HUES48 (cell line): ENCODE results near the gene SPNS1.
"Not testable (repeated sequence)": the region's sequence is repeated elsewhere in the genome, so short reads cannot be mapped to it uniquely, and the experiment has no call there.

Experiments used
- H3K27ac ChIP-seq: one replicate; pipeline ENCODE4 v1.7.0; 2013; ENCODE audit warnings: low read depth, low read length, inconsistent platforms
- H3K27me3 ChIP-seq: 2 replicates; pipeline ENCODE4 v1.6.1; 2013; ENCODE audit warnings: mild to moderate bottlenecking, low read length; ENCODE audit not compliant: control insufficient read depth, insufficient read depth
- H3K36me3 ChIP-seq: 2 replicates; pipeline ENCODE4 v1.6.1; 2013; ENCODE audit warnings: low read length; ENCODE audit not compliant: control insufficient read depth, insufficient read depth
- H3K4me1 ChIP-seq: 2 replicates; pipeline ENCODE4 v1.6.1; 2013; ENCODE audit warnings: mild to moderate bottlenecking, low read length; ENCODE audit not compliant: control insufficient read depth, insufficient read depth
- H3K4me3 ChIP-seq: 2 replicates; pipeline ENCODE4 v1.5.1; 2013; ENCODE audit warnings: mild to moderate bottlenecking, low read depth, low read length
- H3K9ac ChIP-seq: 2 replicates; pipeline ENCODE4 v1.6.1; 2013; ENCODE audit warnings: mild to moderate bottlenecking, low read depth, low read length, moderate library complexity
- H3K9me3 ChIP-seq: 2 replicates; pipeline ENCODE4 v1.6.1; 2013; ENCODE audit warnings: low read length; ENCODE audit not compliant: control insufficient read depth, insufficient read depth

Gene SPNS1

GRCh38 chr16:28974437-28975157 is at the start of gene SPNS1:
TSS of gene SPNS1 (plus strand) at chr16:28974778. CDS start at chr16:28975152, 374 bp downstream.
- Histone ChIP-seq H3K4me1 (peaks cover 4% of the 10 kb centered on the region; the same call in 1 of the 2 replicates), H3K36me3 (peaks cover 15% of the 10 kb centered on the region; the same call in 1 of the 2 replicates)

DNA sequence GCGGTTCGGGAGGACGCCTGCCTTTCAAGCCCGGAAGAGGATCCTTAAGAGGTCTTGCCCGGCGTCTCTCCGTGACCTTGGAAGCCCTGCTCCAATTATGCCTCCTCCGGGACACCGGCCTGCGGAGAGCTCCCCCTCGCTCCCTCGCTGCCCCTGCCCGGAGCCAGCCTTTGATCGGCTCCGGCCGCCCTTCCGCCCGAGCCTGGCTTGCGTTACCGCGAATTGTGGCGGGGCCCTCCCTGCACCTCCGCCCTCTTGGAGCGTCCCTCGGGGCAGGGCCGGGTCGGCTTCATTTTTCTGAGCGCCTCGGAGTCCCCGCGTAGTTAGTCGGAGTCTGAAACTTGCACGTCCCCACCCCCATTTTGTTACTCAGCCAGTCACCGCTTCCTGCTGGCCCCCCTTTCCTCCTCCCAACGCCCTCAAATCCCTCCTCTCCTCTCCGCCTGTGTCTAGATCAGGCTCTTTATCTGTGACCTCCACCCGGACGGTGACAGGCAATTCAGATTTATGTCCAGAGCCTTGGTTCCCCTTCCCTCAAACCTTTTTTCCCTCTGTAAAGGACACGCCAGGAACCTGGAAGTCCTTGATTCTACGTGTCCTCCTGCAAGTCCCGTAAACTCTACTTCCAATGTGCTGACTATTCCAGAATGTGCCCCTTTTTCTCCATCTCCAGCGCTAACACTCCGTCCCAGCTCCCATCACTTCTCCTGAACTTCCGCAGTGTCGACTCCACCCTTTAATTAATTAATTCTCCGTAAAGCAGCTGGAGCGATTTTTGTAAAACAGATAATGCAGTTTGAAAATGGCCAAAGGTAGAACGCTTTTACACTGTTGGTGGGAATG is 49.0 kb upstream of the SPNS1 start:
- Histone ChIP-seq H3K9ac (peak overlapping the region; percentile 97), H3K4me1 (peaks cover 3% of the 10 kb centered on the region; the same call in 1 of the 2 replicates), H3K4me3 (peak overlapping the region; percentile 88), H3K27me3 (no peaks in the 10 kb centered on the region), H3K9me3 (no peaks in the 10 kb centered on the region), H3K36me3 (no peaks in the 10 kb centered on the region; the same call in 1 of the 2 replicates), H3K27ac (peak overlapping the region; percentile 100)

More at GRCh38 chr16:28974437-28975157, at the start of gene SPNS1:
- Histone ChIP-seq H3K4me3 (peak within 1 kb of the TSS; percentile 100), H3K9ac (peak within 1 kb of the TSS; percentile 85), H3K27me3 (no peaks in the 10 kb centered on the region), H3K9me3 (no peaks in the 10 kb centered on the region), H3K27ac (peak within 1 kb of the TSS; percentile 89)

DNA sequence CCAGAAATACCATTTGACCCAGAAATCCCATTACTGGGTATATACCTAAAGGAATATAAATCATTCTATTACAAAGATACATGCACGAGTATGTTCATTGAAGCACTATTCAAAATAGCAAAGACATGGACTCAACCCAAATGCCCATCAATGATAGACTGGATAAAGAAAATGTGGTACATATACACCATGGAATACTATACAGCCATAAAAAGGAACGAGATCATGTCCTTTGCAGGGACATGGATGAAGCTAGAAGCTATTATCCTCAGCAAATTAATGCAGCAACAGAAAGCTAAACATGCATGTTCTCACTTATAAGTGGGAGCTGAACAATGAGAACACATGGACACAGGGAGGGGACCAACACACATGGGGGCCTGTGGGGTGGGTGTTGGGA is 48.3 kb upstream of the SPNS1 start:
- H3K9me3 ChIP-seq, H3K9ac ChIP-seq, H3K27me3 ChIP-seq, H3K27ac ChIP-seq, H3K4me1 ChIP-seq, H3K36me3 ChIP-seq: not testable (repeated sequence)
- H3K4me3 ChIP-seq = peak overlapping the region; percentile 88

DNA sequence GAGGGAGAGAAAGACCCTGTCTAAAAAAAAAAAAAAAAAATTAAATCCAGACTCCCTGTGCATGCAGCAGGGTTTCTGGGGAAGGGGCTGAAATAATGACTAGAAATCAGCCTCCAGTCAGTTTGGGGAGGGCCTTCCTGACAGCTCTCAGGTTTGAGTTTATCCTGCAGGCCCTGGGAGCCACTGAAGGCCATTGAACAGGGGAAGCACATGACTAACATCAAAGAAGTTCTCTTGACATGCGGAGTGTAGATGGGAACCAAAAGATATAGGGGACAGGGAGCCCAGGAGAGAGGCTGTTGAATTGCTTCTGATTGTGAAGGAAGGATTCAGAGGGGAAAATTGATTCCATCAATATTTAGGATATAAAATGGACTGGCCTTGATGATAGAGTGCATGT is 46.8 kb upstream of the SPNS1 start:
- no peaks in the 10 kb centered on the region for H3K27me3 ChIP-seq
- no peaks in the 10 kb centered on the region; the same call in 1 of the 2 replicates for H3K36me3 ChIP-seq
- H3K9ac ChIP-seq = no peak overlapping the region
- no peak overlapping the region for H3K27ac ChIP-seq
- no peaks in the 10 kb centered on the region for H3K9me3 ChIP-seq
- H3K4me3 ChIP-seq = no peak overlapping the region
- H3K4me1 ChIP-seq = peaks cover 3% of the 10 kb centered on the region; the same call in 1 of the 2 replicates

- no peaks in the 10 kb centered on the region for H3K4me1 ChIP-seq
- H3K27ac ChIP-seq = no peak overlapping the region
These were observed 44.4 kb upstream of the SPNS1 start for GRCh38 chr16:28930203-28930602.

DNA sequence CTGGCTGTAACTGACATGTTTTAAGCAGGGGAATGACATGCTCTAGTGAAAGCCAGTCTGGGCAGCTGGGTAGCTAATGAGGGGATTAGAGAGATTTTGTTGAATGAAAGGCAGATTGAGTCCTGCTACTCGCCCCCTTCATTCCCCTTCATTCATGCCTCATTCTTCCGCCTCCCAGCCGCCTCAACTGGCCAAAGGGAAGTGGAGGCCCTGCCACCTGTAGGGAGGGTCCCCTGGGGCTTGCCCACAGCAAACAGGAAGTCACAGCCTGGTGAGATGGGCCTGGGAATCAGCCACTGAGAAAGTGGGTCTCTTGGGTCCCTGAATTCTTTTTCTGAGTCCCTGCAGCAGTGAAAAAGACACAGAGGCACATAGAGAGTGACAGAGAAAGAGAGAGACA is 43.9 kb upstream of the SPNS1 start:
- H3K27ac ChIP-seq = no peak overlapping the region

More at GRCh38 chr16:28930203-28930602, 44.4 kb upstream of the SPNS1 start:
- H3K4me3 ChIP-seq = no peak overlapping the region
- no peaks in the 10 kb centered on the region for H3K9me3 ChIP-seq
- H3K27me3 ChIP-seq = no peaks in the 10 kb centered on the region
- H3K36me3 ChIP-seq = no peaks in the 10 kb centered on the region
- no peak overlapping the region for H3K9ac ChIP-seq

DNA sequence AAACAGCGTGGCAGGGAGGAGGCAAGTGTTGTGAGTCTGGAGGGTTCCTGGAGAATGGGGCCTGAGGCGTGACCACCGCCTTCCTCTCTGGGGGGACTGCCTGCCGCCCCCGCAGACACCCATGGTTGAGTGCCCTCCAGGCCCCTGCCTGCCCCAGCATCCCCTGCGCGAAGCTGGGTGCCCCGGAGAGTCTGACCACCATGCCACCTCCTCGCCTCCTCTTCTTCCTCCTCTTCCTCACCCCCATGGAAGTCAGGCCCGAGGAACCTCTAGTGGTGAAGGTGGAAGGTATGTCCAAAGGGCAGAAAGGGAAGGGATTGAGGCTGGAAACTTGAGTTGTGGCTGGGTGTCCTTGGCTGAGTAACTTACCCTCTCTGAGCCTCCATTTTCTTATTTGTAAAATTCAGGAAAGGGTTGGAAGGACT is 42.8 kb upstream of the SPNS1 start, which contains the start of gene CD19:
Gene CD19, plus strand, starts transcription at position 171 of the 425 bp plus-strand sequence. Its CDS starts 30 bp downstream, at position 201.
- no peak within 1 kb of the TSS for H3K4me3 ChIP-seq
- peaks cover 4% of the 10 kb centered on the region; the same call in 1 of the 2 replicates for H3K4me1 ChIP-seq
- H3K27ac ChIP-seq = no peak within 1 kb of the TSS

More for the DNA sequence above, 43.9 kb upstream of the SPNS1 start:
- Histone ChIP-seq H3K27me3 (no peaks in the 10 kb centered on the region), H3K4me1 (no peaks in the 10 kb centered on the region), H3K36me3 (no peaks in the 10 kb centered on the region), H3K9me3 (no peaks in the 10 kb centered on the region), H3K4me3 (no peak overlapping the region), H3K9ac (no peak overlapping the region)

DNA sequence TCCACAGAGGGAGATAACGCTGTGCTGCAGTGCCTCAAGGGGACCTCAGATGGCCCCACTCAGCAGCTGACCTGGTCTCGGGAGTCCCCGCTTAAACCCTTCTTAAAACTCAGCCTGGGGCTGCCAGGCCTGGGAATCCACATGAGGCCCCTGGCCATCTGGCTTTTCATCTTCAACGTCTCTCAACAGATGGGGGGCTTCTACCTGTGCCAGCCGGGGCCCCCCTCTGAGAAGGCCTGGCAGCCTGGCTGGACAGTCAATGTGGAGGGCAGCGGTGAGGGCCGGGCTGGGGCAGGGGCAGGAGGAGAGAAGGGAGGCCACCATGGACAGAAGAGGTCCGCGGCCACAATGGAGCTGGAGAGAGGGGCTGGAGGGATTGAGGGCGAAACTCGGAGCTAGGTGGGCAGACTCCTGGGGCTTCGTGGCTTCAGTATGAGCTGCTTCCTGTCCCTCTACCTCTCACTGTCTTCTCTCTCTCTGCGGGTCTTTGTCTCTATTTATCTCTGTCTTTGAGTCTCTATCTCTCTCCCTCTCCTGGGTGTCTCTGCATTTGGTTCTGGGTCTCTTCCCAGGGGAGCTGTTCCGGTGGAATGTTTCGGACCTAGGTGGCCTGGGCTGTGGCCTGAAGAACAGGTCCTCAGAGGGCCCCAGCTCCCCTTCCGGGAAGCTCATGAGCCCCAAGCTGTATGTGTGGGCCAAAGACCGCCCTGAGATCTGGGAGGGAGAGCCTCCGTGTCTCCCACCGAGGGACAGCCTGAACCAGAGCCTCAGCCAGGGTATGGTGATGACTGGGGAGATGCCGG is 42.0 kb upstream of the SPNS1 start:
- peaks cover 4% of the 10 kb centered on the region; the same call in 1 of the 2 replicates for H3K4me1 ChIP-seq
- no peaks in the 10 kb centered on the region for H3K27me3 ChIP-seq
- H3K9me3 ChIP-seq = no peaks in the 10 kb centered on the region
- H3K4me3 ChIP-seq = no peak overlapping the region
- H3K27ac ChIP-seq = no peak overlapping the region
- no peaks in the 10 kb centered on the region for H3K36me3 ChIP-seq
- H3K9ac ChIP-seq = no peak overlapping the region

More for the DNA sequence above, 42.8 kb upstream of the SPNS1 start, which contains the start of gene CD19:
- H3K27me3 ChIP-seq = no peaks in the 10 kb centered on the region
- no peak within 1 kb of the TSS for H3K9ac ChIP-seq
- H3K9me3 ChIP-seq = no peaks in the 10 kb centered on the region
- H3K36me3 ChIP-seq = no peaks in the 10 kb centered on the region

DNA sequence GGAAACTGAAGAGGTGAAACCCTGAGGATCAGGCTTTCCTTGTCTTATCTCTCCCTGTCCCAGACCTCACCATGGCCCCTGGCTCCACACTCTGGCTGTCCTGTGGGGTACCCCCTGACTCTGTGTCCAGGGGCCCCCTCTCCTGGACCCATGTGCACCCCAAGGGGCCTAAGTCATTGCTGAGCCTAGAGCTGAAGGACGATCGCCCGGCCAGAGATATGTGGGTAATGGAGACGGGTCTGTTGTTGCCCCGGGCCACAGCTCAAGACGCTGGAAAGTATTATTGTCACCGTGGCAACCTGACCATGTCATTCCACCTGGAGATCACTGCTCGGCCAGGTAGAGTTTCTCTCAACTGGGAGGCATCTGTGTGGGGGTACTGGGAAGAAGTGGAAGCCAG is 41.4 kb upstream of the SPNS1 start:
- Histone ChIP-seq H3K36me3 (no peaks in the 10 kb centered on the region), H3K9ac (no peak overlapping the region), H3K27me3 (no peaks in the 10 kb centered on the region), H3K4me3 (no peak overlapping the region), H3K27ac (no peak overlapping the region), H3K4me1 (peaks cover 4% of the 10 kb centered on the region; the same call in 1 of the 2 replicates), H3K9me3 (no peaks in the 10 kb centered on the region)

- Histone ChIP-seq H3K9ac (no peak overlapping the region), H3K9me3 (no peaks in the 10 kb centered on the region), H3K4me1 (peaks cover 4% of the 10 kb centered on the region; the same call in 1 of the 2 replicates), H3K4me3 (no peak overlapping the region), H3K27me3 (no peaks in the 10 kb centered on the region), H3K36me3 (no peaks in the 10 kb centered on the region), H3K27ac (no peak overlapping the region)
These were observed 39.2 kb upstream of the SPNS1 start for GRCh38 chr16:28935346-28935745.
